Nephron (organoid): Measurements from ENCODE around the gene ERO1B.
A peak's percentile ranks its signal among the peaks of the same experiment; 100 is the strongest.

ENCODE experiments used
- H3K27ac Mint-ChIP-seq, 3 experiments: 2 replicates each; pipeline ENCODE4 v1.8.0; 2020; ENCODE audit warnings: mixed read lengths in 3 of 3, mild to moderate bottlenecking in 2 of 3, moderate library complexity in 1 of 3
- H3K27me3 Mint-ChIP-seq: 2 replicates; pipeline ENCODE4 v1.8.0; 2021; ENCODE audit warnings: low read depth, mild to moderate bottlenecking, moderate library complexity, mixed read lengths
- H3K36me3 Mint-ChIP-seq: 2 replicates; pipeline ENCODE4 v1.8.0; 2020; ENCODE audit warnings: low read depth, mixed read lengths
- H3K4me1 Mint-ChIP-seq: 2 replicates; pipeline ENCODE4 v1.8.0; 2020; ENCODE audit warnings: mixed read lengths
- H3K4me3 Mint-ChIP-seq, 3 experiments: 2 replicates each; pipeline ENCODE4 v1.8.0; 2020; ENCODE audit warnings: mild to moderate bottlenecking in 3 of 3, mixed read lengths in 3 of 3, moderate library complexity in 2 of 3
- H3K9me3 Mint-ChIP-seq: 2 replicates; pipeline ENCODE4 v1.8.0; 2020; ENCODE audit warnings: mixed read lengths
- TF ChIP-seq, protein P1 (sequence below), 3 experiments: fragments of 200-600 bp; sonication (generic); IDR thresholded peaks; one replicate each; pipeline ENCODE4 v1.5.0; 2021; ENCODE audit warnings: antibody characterized with exemption in 3 of 3; ENCODE audit not compliant: unreplicated experiment in 3 of 3

ERO1B gene

DNA sequence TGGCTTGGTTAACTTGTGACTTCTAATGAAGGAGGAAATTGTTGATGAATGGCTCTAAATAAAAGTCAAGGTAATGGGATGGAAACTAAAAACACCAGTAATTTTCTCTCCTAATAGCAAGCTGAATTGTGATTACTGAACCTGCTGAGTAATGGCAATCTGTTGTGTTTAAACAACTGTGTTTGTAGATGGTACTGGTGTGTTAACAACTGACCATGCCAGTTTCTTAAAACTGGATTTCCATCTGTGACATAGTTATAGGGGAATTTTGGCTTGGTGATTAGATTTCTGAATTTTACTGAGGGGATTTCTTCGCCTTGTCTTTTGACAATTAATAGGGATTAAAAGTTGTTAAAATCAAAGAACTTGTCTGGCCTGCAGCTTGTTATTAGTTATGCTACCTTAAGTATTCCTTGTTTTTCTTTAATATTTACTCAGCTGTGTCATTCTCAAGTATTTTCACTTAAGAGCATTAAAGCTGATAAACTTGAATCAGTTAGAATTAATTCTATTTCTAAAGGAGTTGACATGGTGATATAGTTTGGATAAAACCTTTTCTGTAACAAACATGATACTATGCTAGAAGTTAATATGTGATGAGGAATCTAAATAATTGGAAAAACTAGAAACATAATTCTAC, 7.9 kb upstream of the ERO1B start:
- Mint-ChIP-seq H3K4me3 (no peak overlapping the region), H3K4me1 (peaks cover 16% of the 10 kb centered on the region), H3K36me3 (no peaks in the 10 kb centered on the region), H3K27ac (no peak overlapping the region), H3K27me3 (peaks cover 20% of the 10 kb centered on the region), H3K9me3 (no peaks in the 10 kb centered on the region)
- TF ChIP-seq, protein P1, sequence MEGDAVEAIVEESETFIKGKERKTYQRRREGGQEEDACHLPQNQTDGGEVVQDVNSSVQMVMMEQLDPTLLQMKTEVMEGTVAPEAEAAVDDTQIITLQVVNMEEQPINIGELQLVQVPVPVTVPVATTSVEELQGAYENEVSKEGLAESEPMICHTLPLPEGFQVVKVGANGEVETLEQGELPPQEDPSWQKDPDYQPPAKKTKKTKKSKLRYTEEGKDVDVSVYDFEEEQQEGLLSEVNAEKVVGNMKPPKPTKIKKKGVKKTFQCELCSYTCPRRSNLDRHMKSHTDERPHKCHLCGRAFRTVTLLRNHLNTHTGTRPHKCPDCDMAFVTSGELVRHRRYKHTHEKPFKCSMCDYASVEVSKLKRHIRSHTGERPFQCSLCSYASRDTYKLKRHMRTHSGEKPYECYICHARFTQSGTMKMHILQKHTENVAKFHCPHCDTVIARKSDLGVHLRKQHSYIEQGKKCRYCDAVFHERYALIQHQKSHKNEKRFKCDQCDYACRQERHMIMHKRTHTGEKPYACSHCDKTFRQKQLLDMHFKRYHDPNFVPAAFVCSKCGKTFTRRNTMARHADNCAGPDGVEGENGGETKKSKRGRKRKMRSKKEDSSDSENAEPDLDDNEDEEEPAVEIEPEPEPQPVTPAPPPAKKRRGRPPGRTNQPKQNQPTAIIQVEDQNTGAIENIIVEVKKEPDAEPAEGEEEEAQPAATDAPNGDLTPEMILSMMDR (IDR thresholded peaks at IDR 0.05; ENCODE audit: unreplicated experiment in 3 of 3), result no peak

DNA sequence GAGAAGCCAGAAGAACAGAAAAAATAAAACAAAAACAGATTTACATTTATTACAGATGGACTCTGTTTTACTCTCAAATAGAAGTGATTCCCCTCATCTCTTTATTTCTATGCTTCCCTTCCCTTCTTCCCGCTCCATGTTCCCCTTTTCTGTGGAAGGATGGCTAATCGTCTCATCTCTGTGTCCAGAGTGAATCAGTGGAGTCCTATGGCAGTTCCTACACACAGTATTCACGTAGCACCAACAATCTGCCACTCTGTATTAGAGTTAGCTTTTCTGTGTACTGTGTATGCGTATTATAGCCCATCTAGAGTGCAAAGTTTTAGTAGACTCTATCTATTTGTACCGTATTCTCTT, 6.8 kb upstream of the ERO1B start:
- Mint-ChIP-seq H3K9me3 (no peaks in the 10 kb centered on the region), H3K27me3 (peaks cover 28% of the 10 kb centered on the region), H3K36me3 (no peaks in the 10 kb centered on the region), H3K4me1 (peaks cover 16% of the 10 kb centered on the region), H3K27ac (peak overlapping the region in 1 of 3 experiments; percentile 7), H3K4me3 (no peak overlapping the region)
- TF ChIP-seq, protein P1 (IDR thresholded peaks at IDR 0.05; ENCODE audit: unreplicated experiment in 3 of 3), result no peak

DNA sequence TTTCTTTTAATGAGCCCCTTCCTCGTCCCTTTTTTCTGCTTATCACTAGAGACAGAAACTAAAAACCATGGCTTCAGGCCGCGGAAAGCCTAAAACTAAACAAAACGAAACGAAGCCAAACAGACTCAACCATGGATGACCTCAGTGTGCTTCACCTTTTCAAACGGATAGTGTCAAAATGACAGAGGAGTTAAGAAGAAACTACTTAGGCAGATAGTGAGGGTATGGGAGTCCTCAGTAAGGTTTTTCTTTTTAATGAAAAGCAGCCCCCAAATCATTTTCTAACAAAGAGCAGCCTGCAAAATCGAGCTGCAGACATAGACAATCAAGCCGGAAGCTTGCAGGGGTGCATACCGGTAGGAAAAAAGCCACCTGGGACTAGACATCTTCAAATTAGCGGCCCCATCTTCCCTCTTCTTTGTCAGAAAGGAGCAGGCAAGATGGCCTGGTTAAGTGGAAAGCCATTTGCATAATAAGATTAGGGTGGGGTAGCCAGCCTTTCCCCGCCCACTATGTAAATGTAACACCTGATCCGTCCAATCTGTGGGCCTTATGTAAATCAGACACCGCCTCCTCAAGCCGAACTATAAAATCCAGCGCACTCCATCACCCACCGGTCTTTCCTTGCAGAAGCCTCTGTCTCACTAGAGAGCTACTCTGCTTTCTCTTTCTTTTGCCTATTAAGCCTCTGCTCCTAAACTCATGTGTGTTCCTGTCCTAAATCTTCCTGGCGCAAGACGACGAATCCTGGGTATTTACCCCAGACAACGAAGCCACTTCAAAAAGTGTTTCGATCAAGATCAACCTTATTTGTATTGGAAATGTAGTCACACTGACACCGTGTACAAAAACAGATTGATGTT, 6.2 kb upstream of the ERO1B start:
- TF ChIP-seq, protein P1 (IDR thresholded peaks at IDR 0.05; ENCODE audit: unreplicated experiment in 3 of 3), result no peak
- H3K27me3 Mint-ChIP-seq, result peaks cover 34% of the 10 kb centered on the region

DNA sequence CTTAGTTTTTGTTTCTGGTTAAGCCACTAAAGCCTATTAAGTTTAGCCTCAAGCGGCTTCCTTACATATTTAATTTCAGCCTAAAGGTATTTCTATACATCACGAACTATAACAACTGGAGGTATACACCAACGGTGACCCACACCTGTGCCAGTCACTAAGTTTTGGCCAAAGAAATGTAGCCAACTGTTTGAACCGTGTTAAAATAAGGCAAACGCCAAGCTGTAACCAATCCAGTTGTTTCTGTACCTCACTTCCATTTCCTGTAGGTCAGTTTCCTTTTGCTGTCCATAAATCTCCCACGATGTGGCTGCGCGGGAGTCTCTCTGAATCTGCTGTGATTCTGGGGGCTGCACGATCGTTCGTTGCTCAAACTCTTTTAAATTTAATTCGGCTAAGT, 5.6 kb upstream of the ERO1B start:
- TF ChIP-seq, protein P1 (IDR thresholded peaks at IDR 0.05; ENCODE audit: unreplicated experiment in 3 of 3), result no peak
- peaks cover 40% of the 10 kb centered on the region for H3K27me3 Mint-ChIP-seq
- peak overlapping the region; percentile 53 to 70 (median 69) for H3K4me3 Mint-ChIP-seq
- peak overlapping the region; percentile 56 to 89 (median 84) for H3K27ac Mint-ChIP-seq
- no peaks in the 10 kb centered on the region for H3K9me3 Mint-ChIP-seq
- H3K4me1 Mint-ChIP-seq, result peaks cover 16% of the 10 kb centered on the region
- H3K36me3 Mint-ChIP-seq, result no peaks in the 10 kb centered on the region

More for the DNA sequence above, 6.2 kb upstream of the ERO1B start:
- Mint-ChIP-seq H3K4me1 (peaks cover 16% of the 10 kb centered on the region), H3K4me3 (peak overlapping the region; percentile 53 to 70 (median 69)), H3K36me3 (no peaks in the 10 kb centered on the region), H3K9me3 (no peaks in the 10 kb centered on the region), H3K27ac (peak overlapping the region; percentile 56 to 89 (median 84))

DNA sequence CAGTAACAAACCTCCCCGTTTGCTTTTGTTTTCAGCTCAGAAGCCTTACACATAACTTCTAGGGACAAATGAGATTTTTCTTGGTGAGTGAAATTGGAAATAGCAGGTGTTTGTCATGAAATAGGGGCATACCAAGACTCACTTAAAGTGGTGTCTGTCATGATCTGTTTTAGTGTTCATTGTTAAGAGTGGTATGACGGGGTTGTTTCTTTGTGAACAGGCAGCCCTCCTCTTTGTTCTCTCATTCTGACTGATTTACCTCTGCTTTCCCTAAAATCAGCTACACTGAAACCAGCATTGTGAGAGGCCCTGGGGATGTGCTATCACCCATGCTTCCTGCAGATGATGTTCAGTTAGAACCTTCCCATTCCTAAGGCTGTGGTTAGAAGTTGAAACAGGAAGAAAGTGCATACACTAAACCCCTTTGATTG, 2.5 kb upstream of the ERO1B start:
- H3K36me3 Mint-ChIP-seq, result no peaks in the 10 kb centered on the region
- H3K27ac Mint-ChIP-seq, result no peak overlapping the region
- H3K27me3 Mint-ChIP-seq, result peaks cover 51% of the 10 kb centered on the region
- H3K9me3 Mint-ChIP-seq, result no peaks in the 10 kb centered on the region
- H3K4me3 Mint-ChIP-seq, result peak overlapping the region in 2 of 3 experiments; percentile 61 to 63
- TF ChIP-seq, protein P1 (IDR thresholded peaks at IDR 0.05; ENCODE audit: unreplicated experiment in 3 of 3), result no peak
- peaks cover 21% of the 10 kb centered on the region for H3K4me1 Mint-ChIP-seq
